GM18502 (cell line): Measurements from ENCODE around the gene ZBTB16.

Source experiments
- ATAC-seq: cut with Tn5 transposase; IDR thresholded peaks from one replicate; pipeline ENCODE4 v1.9.1; 2021; ENCODE audit warnings: mild to moderate bottlenecking; ENCODE audit not compliant: unreplicated experiment, poor library complexity

ZBTB16 gene

GRCh38 chr11:114099392-114100178, 40.1 kb downstream of the ZBTB16 start:
- no peak for ATAC-seq

DNA sequence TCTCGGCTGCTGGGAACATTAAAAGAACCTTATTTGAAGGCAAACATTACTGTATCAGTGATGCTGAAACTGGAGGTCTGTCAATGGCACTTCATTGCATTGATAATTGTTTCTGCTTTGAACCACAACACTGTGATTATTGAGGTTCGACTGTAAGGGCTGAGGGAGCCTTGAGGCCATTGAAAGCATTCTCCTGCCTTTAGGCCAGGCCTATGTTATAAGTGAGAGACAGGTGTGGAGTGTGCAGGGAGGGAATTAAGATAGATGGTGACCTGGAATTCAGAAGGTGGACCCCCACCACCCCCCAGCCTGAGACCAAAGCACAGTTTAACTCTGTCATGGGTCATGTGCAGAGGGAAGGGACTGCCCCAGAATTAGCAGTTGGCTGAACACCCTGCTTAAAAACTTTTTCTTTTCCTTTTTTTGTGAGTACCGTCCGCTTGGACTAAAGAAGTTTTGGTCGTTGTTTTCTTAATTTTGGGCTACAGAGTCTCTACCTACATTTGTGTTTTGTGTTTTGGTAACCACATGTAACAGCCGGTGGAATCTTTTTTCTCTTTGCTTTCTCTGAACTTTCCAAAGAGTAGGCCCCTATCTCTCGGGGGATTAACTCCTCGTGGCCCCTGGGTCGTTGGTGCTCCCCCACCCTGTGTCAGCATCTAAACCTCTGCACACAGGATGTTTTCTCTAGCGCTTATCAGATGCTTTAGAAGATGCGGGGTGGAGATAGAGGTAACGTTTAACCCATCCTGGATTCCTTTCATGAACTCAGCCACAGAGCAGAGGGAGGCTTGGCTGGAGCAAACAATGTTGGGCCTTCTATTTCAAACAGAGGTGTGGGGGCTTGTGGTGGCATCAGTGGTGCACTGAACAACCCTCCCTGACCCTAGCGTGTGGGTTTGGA, 43.7 kb downstream of the ZBTB16 start:
- ATAC-seq, result no peak

DNA sequence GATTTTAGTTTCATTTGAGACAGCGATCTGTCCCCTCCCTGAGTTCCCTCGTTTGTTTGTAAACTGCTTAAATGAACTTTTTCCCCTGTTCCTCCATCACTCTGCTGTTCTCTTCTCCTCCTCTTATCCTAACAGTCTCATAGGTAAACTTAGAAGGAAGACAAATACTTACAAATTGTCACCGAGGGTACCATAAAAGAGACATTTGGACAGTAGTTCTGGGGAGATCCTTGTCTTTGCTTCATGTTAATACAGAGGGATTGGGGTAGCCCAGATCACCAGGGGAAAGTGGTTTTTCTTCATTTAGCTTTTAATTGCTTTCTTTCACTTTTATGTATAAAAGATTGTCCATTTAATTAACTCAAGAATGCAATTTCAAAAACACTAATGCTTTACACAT, 46.1 kb downstream of the ZBTB16 start:
- ATAC-seq, result no peak

DNA sequence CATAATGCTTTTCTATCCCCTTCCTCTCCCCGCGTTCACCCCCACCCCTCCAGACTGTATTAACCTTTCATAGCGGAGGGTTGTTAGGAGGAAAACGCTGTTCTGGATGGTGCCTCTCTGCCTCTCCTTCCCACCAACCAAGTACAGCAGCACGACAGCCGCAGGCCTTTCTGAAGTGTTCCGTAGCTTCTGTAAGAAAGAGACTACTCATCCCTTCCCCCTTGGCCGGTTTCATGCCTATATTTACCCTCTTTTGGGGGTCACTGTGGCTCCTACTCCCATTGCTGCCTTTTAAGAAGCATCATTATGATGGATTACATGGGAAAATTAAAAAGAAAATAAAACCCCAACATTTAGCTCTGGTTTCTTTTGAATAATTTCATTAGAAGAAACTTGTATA, 46.5 kb downstream of the ZBTB16 start:
- no peak for ATAC-seq

GRCh38 chr11:114106986-114107385, 47.5 kb downstream of the ZBTB16 start:
- no peak for ATAC-seq

DNA sequence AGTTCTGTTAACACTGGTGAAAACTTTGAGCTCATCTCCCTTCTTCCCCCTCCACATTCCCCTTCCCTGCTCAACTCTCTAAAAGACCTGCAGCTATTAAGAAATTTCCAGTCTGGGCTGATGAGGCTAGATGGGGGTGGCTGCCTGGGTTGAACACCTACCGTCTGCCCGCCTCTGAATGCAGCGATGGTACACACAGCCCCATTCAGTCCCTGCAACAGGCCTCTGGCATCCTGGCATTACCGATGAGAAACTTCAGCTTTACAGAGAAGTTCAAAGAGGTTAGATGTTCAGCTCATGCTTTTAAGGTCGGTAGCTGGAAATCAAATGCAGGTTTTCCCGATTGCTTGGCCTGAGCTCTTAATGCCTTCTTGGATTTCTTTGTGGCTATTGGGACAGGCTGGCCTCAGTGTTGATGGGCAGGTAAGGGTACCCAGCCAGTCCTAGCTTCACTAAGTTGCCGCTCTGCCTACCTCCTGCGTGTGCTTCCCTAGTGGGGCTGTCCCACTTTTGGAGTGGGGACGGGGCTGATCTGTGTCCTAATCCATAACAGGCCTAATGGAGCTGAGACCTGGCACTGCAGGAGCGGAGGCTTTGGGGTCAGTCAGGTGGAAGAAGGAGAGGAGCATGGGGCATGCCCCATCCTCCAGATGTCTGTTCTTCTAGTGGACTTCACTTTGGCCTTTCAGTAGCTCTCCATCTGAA, 49.1 kb downstream of the ZBTB16 start:
- no peak for ATAC-seq

- no peak for ATAC-seq
These were observed 49.9 kb downstream of the ZBTB16 start for GRCh38 chr11:114109206-114110090.

DNA sequence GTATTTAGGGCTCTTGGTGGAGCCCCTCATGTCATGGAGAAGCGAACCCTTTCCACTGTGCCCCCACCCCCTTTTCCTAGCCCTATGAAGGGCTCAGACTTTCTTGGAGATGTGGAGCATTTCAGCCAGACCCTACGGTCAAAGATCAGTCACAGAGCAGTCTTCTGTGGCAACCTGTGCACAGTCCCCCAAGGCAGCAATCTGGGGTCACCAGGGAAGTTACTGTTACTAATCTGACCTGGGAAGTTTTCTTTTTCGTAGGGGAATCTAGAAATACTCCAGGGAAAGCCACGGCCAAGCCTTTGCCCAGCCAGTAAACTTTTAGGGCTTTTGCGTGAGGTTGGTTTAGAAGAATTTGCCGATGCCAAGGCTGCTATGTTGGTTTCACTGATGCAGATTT, 50.6 kb downstream of the ZBTB16 start:
- no peak for ATAC-seq

DNA sequence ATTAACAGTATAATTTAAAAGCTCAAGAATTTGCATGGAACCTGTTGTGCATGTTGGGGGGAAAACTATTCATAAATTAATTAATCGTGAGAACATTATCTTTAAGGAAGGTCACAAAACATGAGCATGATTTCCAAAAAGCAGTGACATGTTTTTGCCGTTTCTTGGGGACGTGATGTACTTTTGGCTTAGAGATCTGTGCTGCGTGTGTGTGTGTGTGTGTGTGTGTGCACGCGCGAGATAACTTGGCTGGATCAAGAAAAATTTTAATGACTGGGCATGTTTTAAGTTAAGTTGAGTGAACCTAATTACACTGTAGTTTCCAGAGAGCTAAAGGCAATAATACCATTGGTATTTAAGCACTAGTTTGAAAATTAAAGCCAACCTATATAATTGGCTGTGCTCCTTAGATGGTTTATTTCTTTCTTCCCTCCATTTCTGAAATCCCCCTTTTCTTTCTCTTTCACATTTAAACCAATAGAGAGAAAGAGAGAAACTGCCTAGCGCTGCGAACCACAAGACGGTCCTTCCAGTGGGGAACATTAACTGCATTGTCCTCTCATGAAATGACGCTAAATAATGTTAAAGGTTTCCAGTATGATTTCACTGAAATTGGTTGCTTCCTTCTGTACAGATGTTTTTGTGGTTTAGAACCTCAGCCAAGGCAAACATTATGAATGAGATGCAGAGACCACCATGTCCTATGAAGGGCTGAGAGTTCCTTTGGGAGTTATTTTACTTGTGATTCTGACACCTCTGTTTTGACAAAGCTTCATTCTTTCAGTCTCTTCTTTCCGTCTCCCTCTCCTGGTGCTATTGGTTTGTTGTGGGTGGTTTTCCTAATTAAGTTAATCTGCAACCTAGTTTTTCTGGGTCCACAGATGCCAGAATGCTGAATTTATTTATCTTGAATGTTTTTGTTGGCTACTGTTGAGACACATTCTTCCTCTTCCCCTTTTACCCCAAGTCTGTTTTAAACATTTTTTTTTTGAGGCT, 51.7 kb downstream of the ZBTB16 start:
- ATAC-seq, result no peak

GRCh38 chr11:114115451-114115928, 56.0 kb downstream of the ZBTB16 start:
- ATAC-seq, result no peak

DNA sequence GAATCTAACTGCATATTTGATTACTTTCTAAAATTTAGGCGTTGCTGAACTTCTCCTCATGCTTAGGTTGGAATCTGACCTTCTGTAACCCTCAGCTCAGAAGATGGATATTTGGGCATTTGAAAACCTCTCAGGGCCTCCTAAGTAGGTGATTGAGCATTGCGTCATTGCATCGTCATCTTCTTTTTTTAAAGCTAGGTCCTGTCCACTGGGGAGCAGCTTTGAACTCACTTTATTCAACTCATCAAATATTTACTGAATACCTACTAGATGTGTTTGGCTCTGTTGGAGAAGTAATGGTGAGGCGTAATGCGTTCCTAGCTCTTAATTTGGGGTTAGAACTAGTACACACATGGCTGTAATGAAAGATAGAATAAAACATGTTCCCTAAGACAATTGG, 56.8 kb downstream of the ZBTB16 start:
- ATAC-seq, result no peak

GRCh38 chr11:114116800-114117199, 57.3 kb downstream of the ZBTB16 start:
- no peak for ATAC-seq

DNA sequence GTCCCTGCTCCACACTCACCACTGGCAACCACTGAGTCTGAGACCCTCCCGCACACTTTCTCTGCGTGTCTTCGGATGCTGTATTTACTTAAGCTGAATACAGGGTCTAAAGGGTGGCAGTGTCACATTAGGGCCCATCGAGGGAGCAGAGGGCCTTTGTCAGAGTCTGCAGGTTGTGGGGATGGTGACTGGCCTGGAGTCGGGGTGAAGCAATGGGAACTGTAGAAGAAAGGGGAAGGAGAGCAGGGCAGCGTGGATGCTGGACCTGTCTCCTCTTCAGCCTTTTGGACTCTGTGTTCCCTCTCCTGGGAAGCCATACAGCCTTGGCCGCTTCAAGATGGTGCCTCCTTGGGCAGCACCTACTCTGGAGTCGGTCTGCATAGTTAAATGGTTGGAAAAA, 61.1 kb downstream of the ZBTB16 start:
- ATAC-seq, result no peak

GRCh38 chr11:114121138-114121537, 61.6 kb downstream of the ZBTB16 start:
- no peak for ATAC-seq

DNA sequence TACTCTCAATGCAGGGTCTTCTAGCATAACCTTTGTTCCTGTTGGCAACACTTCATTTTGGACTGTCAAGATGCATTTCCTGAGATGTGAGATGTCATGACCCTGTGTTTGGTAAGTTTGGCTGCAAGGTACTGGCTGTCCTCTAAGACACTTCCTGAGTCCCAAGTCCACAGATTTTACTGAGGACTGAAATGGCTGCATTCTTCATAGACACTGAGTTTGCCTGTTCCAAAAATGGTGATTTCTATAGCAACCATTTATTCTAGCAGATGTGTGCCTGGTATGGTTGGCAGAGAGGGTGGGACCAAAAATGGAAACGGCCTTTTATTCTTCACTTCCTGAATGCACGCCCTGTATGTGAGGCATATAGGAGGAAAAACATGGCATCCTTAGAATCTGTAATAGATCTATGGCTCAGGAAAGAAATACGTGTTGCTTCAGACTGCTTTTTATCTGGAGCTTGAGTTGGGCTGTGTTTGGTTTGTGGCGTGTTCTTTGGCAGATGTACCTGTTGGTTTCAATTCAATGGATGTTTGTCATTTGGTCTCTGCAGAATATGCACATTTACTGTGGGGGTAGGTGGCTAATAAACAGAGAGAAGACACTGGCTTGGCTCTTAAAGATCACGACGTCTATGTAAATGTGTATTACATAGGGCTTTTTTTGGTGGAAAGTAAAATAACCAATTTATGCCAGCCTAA, 62.4 kb downstream of the ZBTB16 start:
- no peak for ATAC-seq

DNA sequence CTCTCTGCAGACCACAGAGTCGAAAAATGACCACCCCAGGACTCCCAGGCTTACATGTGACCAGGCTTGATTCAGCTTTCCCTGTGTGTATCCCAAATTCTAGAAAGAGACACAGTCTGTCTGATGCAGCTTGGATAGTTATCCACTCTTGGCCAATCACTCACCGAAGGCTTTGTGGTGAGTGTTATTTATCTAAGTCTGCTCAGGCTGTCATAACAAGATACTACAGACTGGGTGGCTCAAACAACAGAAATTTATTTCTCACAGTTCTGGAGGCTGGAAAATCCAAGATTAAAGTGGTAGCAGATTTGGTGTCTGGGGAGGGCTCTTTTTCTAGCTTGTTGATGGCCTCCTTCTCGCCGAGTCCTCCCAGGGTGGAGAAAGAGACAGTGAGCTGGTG, 63.2 kb downstream of the ZBTB16 start:
- no peak for ATAC-seq

DNA sequence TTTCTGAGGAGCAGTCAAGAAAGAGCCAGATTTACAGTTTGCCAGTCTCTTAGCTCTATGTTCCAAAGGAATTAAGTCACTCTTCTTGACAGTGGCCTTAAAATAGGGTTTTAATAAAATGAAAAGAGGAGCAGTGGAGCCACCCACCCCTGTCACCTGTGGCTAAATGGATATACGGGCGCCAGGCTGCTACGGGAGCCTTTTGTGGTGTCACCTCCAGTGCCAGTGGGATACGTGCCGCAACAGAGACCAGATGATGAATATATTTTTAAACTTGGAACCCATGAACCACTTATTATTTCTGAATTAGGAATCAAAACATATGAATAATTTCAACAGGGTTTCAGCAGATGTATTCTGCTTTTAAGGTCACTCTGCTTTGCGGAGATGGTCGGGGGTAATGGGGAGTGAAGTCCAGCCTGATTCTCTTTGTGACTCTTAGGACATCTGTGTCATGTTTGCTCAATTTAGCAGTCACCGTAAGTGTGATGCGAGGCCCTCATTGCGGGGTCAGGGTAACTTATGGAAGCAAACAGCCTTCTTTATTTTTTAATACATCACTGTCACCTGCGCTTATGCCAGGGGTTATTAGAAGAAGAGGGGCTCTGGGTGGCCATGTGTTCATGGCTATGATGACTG, 64.3 kb downstream of the ZBTB16 start:
- no peak for ATAC-seq
